HFF-Myc (cell line): ENCODE results near the gene CDKL1.
A peak's percentile ranks its signal among the peaks of the same experiment; 100 is the strongest.

Experiments used
- DNase-seq: peaks from one replicate; pipeline ENCODE4 v3.0.0-alpha.2; 2011; ENCODE audit warnings: low read depth; ENCODE audit errors: extremely low read depth
- H3K4me3 ChIP-seq: replicated peaks from 2 replicates; pipeline ENCODE4 v1.5.1; 2011; ENCODE audit warnings: low read depth, mild to moderate bottlenecking, control low read depth, low read length
- CTCF ChIP-seq: IDR thresholded peaks from 2 replicates; pipeline ENCODE4 v1.5.1; 2012; ENCODE audit warnings: mild to moderate bottlenecking, low read depth, low read length, control low read depth; ENCODE audit errors: missing control alignments

Gene CDKL1

DNA sequence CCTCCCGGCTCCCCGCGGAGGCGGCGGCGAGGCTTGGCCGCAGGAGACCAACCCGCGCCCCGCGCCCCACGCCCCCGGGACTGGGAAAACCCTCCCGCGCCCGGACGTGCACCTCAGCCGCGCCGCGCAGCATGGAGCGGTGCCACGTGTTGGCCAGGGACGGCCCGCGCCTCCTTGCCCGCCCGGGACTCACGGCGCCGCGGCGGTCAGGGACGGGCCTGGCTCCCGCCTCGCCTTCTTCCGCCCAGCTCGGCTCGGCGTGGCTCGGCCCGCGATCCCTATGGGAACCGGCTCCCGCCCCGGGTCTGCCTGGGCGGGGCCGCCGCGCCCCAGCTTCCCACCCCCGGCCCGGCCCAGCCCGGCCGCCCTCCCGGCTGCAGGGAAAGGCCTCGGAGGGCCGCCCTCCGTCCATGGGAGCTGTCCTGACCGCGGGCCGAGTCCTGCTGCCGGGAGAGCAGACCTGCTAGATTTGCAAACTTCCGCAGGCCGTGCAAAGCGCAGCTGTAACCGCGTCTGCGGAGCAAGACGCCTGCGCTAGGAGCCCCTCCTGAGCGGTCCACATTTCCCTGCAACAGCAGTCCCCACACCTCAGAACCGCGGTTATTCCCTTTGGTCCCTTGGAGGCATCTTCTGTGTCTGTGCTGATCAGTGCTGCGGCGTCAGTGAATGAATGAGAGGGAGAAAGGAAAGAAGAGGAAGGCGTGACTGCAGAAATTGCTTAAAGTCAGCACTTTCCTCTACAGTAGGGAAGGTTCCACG, at the start of gene CDKL1:
CDKL1 (minus strand) TSS at position 251 of the 759 bp plus-strand sequence. CDS start 1,013 bp downstream, outside the sequence.
- peak within 1 kb of the TSS; percentile 67 for H3K4me3 ChIP-seq
- TF ChIP-seq CTCF: no peak
- no peak for DNase-seq

GRCh38 chr14:50434528-50434927, 37.8 kb upstream of the CDKL1 start:
- no peak for TF ChIP-seq CTCF

GRCh38 chr14:50432131-50432530, 35.5 kb upstream of the CDKL1 start:
- DNase-seq: no peak
- no peak overlapping the region for H3K4me3 ChIP-seq
- TF ChIP-seq CTCF: no peak

More at GRCh38 chr14:50434528-50434927, 37.8 kb upstream of the CDKL1 start:
- DNase-seq: no peak
- no peak overlapping the region for H3K4me3 ChIP-seq

GRCh38 chr14:50425816-50426215, 29.1 kb upstream of the CDKL1 start:
- no peak for TF ChIP-seq CTCF
- no peak overlapping the region for H3K4me3 ChIP-seq
- no peak for DNase-seq

GRCh38 chr14:50425105-50425504, 28.4 kb upstream of the CDKL1 start:
- TF ChIP-seq CTCF: no peak
- H3K4me3 ChIP-seq: no peak overlapping the region
- no peak for DNase-seq

DNA sequence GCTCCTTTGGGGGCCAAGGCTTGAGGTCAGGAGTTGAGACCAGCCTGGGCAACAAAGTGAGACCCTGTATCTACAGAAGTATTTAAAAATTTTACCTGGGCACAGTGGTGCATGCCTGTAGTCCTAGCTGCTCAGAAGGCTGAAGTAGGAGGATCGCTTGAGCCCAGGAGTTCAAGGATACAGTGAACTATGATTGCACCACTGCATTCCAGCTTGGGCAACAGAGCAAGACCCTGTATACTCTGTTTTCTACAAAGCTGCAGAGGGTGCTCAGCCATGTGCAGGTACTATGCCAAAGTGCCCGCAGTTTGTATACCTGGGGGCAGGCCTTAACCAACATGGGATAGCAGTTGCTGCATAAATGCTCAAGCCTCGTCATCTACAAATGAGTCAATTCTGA, 26.8 kb upstream of the CDKL1 start:
- no peak for DNase-seq
- no peak for TF ChIP-seq CTCF
- no peak overlapping the region for H3K4me3 ChIP-seq
